OCI-LY7 (cell line): ENCODE data around the gene HSPBAP1.

Experiments
- CTCF ChIP-seq: fragments of 200-600 bp; sonication (generic); conservative IDR thresholded peaks from 2 replicates; pipeline ENCODE4 v1.5.1; 2014; ENCODE audit warnings: mild to moderate bottlenecking, antibody characterized with exemption, low read length, moderate library complexity, mixed read lengths
- EZH2phosphoT487 ChIP-seq: fragments of 200-600 bp; sonication (generic); IDR thresholded peaks from 2 replicates; pipeline ENCODE4 v1.6.1; 2018; ENCODE audit warnings: low read depth, borderline replicate concordance, mild to moderate bottlenecking, mixed run types, antibody characterized with exemption, low read length, moderate library complexity, mixed read lengths

- TF ChIP-seq CTCF (no peak), EZH2phosphoT487 (no peak)
Observed at GRCh38 chr3:122716667-122717066, 77.0 kb downstream of the HSPBAP1 start.
